ENCODE results near the gene RSPRY1.

The RSPRY1 gene

GRCh38 chr16:57281791-57282190 lies 95.7 kb downstream of the RSPRY1 start:
- Histone ChIP-seq H3K27me3 (replicated peaks; ENCODE audit: control insufficient read depth, insufficient read depth, low read length, poor library complexity, severe bottlenecking) (peaks cover 6% of the 10 kb centered on the region), H3K27ac (ENCODE audit: insufficient read depth, low read length, poor library complexity, severe bottlenecking) (no peak overlapping the region), H3K36me3 (ENCODE audit: control insufficient read depth, insufficient read depth, low read length) (no peaks in the 10 kb centered on the region), H3K4me1 (ENCODE audit: control insufficient read depth, insufficient read depth, low read length, poor library complexity, severe bottlenecking) (peaks cover 18% of the 10 kb centered on the region), H3K4me3 (ENCODE audit: insufficient read depth, low read depth, low read length, poor library complexity, severe bottlenecking) (no peak overlapping the region), H3K9me3 (ENCODE audit: control insufficient read depth, low read length) (no peaks in the 10 kb centered on the region)
- no peak for DNase-seq

- no peak overlapping the region for H3K27ac ChIP-seq (ENCODE audit: insufficient read depth, low read length, poor library complexity, severe bottlenecking)
- H3K4me1 ChIP-seq (ENCODE audit: control insufficient read depth, insufficient read depth, low read length, poor library complexity, severe bottlenecking): peaks cover 18% of the 10 kb centered on the region
- H3K36me3 ChIP-seq (ENCODE audit: control insufficient read depth, insufficient read depth, low read length): no peaks in the 10 kb centered on the region
- no peak for DNase-seq
- no peaks in the 10 kb centered on the region for H3K9me3 ChIP-seq (ENCODE audit: control insufficient read depth, low read length)
- no peak overlapping the region for H3K4me3 ChIP-seq (ENCODE audit: insufficient read depth, low read depth, low read length, poor library complexity, severe bottlenecking)
- H3K27me3 ChIP-seq (replicated peaks; ENCODE audit: control insufficient read depth, insufficient read depth, low read length, poor library complexity, severe bottlenecking): peaks cover 6% of the 10 kb centered on the region
Observed at GRCh38 chr16:57282510-57283213, 96.5 kb downstream of the RSPRY1 start.

GRCh38 chr16:57283214-57283958 lies 97.3 kb downstream of the RSPRY1 start:
- Histone ChIP-seq H3K4me1 (ENCODE audit: control insufficient read depth, insufficient read depth, low read length, poor library complexity, severe bottlenecking) (peaks cover 18% of the 10 kb centered on the region), H3K27ac (ENCODE audit: insufficient read depth, low read length, poor library complexity, severe bottlenecking) (no peak overlapping the region), H3K9me3 (ENCODE audit: control insufficient read depth, low read length) (no peaks in the 10 kb centered on the region), H3K4me3 (ENCODE audit: insufficient read depth, low read depth, low read length, poor library complexity, severe bottlenecking) (peak overlapping the region; percentile 58), H3K36me3 (ENCODE audit: control insufficient read depth, insufficient read depth, low read length) (no peaks in the 10 kb centered on the region), H3K27me3 (replicated peaks; ENCODE audit: control insufficient read depth, insufficient read depth, low read length, poor library complexity, severe bottlenecking) (peaks cover 6% of the 10 kb centered on the region)
- no peak for DNase-seq

GRCh38 chr16:57283959-57284208 lies 97.8 kb downstream of the RSPRY1 start:
- Histone ChIP-seq H3K27ac (ENCODE audit: insufficient read depth, low read length, poor library complexity, severe bottlenecking) (no peak overlapping the region), H3K27me3 (replicated peaks; ENCODE audit: control insufficient read depth, insufficient read depth, low read length, poor library complexity, severe bottlenecking) (peaks cover 6% of the 10 kb centered on the region), H3K36me3 (ENCODE audit: control insufficient read depth, insufficient read depth, low read length) (no peaks in the 10 kb centered on the region), H3K4me3 (ENCODE audit: insufficient read depth, low read depth, low read length, poor library complexity, severe bottlenecking) (peak overlapping the region; percentile 58), H3K4me1 (ENCODE audit: control insufficient read depth, insufficient read depth, low read length, poor library complexity, severe bottlenecking) (peaks cover 18% of the 10 kb centered on the region), H3K9me3 (ENCODE audit: control insufficient read depth, low read length) (no peaks in the 10 kb centered on the region)
- no peak for DNase-seq

- H3K4me3 ChIP-seq (ENCODE audit: insufficient read depth, low read depth, low read length, poor library complexity, severe bottlenecking): peak within 1 kb of the TSS; percentile 58
- H3K27ac ChIP-seq (ENCODE audit: insufficient read depth, low read length, poor library complexity, severe bottlenecking): peak within 1 kb of the TSS; percentile 30
- H3K27me3 ChIP-seq (replicated peaks; ENCODE audit: control insufficient read depth, insufficient read depth, low read length, poor library complexity, severe bottlenecking): peaks cover 6% of the 10 kb centered on the region
- peak; percentile 16 to 31 (median 23) for DNase-seq
- H3K36me3 ChIP-seq (ENCODE audit: control insufficient read depth, insufficient read depth, low read length): no peaks in the 10 kb centered on the region
- peaks cover 13% of the 10 kb centered on the region for H3K4me1 ChIP-seq (ENCODE audit: control insufficient read depth, insufficient read depth, low read length, poor library complexity, severe bottlenecking)
- no peaks in the 10 kb centered on the region for H3K9me3 ChIP-seq (ENCODE audit: control insufficient read depth, low read length)
Observed at GRCh38 chr16:57284209-57284951, 98.3 kb downstream of the RSPRY1 start, which contains the start of gene PLLP. PLLP (minus strand) TSS chr16:57284672; CDS start chr16:57284540, 132 bp downstream.

GRCh38 chr16:57284952-57285363 lies 98.8 kb downstream of the RSPRY1 start:
- peaks cover 6% of the 10 kb centered on the region for H3K27me3 ChIP-seq (replicated peaks; ENCODE audit: control insufficient read depth, insufficient read depth, low read length, poor library complexity, severe bottlenecking)

GRCh38 chr16:57285379-57285778 lies 99.2 kb downstream of the RSPRY1 start:
- no peaks in the 10 kb centered on the region for H3K9me3 ChIP-seq (ENCODE audit: control insufficient read depth, low read length)
- H3K27me3 ChIP-seq (replicated peaks; ENCODE audit: control insufficient read depth, insufficient read depth, low read length, poor library complexity, severe bottlenecking): peaks cover 6% of the 10 kb centered on the region
- H3K36me3 ChIP-seq (ENCODE audit: control insufficient read depth, insufficient read depth, low read length): no peaks in the 10 kb centered on the region
- no peak overlapping the region for H3K4me3 ChIP-seq (ENCODE audit: insufficient read depth, low read depth, low read length, poor library complexity, severe bottlenecking)
- H3K4me1 ChIP-seq (ENCODE audit: control insufficient read depth, insufficient read depth, low read length, poor library complexity, severe bottlenecking): peaks cover 9% of the 10 kb centered on the region
- H3K27ac ChIP-seq (ENCODE audit: insufficient read depth, low read length, poor library complexity, severe bottlenecking): no peak overlapping the region
- no peak for DNase-seq

More at GRCh38 chr16:57284952-57285363, 98.8 kb downstream of the RSPRY1 start:
- Histone ChIP-seq H3K4me1 (ENCODE audit: control insufficient read depth, insufficient read depth, low read length, poor library complexity, severe bottlenecking) (peaks cover 9% of the 10 kb centered on the region), H3K36me3 (ENCODE audit: control insufficient read depth, insufficient read depth, low read length) (no peaks in the 10 kb centered on the region), H3K4me3 (ENCODE audit: insufficient read depth, low read depth, low read length, poor library complexity, severe bottlenecking) (peak overlapping the region; percentile 58), H3K27ac (ENCODE audit: insufficient read depth, low read length, poor library complexity, severe bottlenecking) (no peak overlapping the region), H3K9me3 (ENCODE audit: control insufficient read depth, low read length) (no peaks in the 10 kb centered on the region)
- DNase-seq: no peak

GRCh38 chr16:57289391-57290257 lies 103.5 kb downstream of the RSPRY1 start:
- Histone ChIP-seq H3K27ac (ENCODE audit: insufficient read depth, low read length, poor library complexity, severe bottlenecking) (no peak overlapping the region), H3K4me1 (ENCODE audit: control insufficient read depth, insufficient read depth, low read length, poor library complexity, severe bottlenecking) (peaks cover 5% of the 10 kb centered on the region), H3K36me3 (ENCODE audit: control insufficient read depth, insufficient read depth, low read length) (no peaks in the 10 kb centered on the region), H3K27me3 (replicated peaks; ENCODE audit: control insufficient read depth, insufficient read depth, low read length, poor library complexity, severe bottlenecking) (peaks cover 5% of the 10 kb centered on the region), H3K9me3 (ENCODE audit: control insufficient read depth, low read length) (no peaks in the 10 kb centered on the region), H3K4me3 (ENCODE audit: insufficient read depth, low read depth, low read length, poor library complexity, severe bottlenecking) (no peak overlapping the region)
- no peak for DNase-seq
